ENCODE results near the gene BCL2. TPM values are rescaled to one million over a fixed set of nuclear protein-coding genes. Genes with fewer than 3 reads are reported as not detected.
A peak's percentile ranks its signal among the peaks of the same experiment; 100 is the strongest.

The BCL2 gene
- total RNA-seq, 2 experiments from 2014 or later, result 1.4 to 2.5 TPM

DNA sequence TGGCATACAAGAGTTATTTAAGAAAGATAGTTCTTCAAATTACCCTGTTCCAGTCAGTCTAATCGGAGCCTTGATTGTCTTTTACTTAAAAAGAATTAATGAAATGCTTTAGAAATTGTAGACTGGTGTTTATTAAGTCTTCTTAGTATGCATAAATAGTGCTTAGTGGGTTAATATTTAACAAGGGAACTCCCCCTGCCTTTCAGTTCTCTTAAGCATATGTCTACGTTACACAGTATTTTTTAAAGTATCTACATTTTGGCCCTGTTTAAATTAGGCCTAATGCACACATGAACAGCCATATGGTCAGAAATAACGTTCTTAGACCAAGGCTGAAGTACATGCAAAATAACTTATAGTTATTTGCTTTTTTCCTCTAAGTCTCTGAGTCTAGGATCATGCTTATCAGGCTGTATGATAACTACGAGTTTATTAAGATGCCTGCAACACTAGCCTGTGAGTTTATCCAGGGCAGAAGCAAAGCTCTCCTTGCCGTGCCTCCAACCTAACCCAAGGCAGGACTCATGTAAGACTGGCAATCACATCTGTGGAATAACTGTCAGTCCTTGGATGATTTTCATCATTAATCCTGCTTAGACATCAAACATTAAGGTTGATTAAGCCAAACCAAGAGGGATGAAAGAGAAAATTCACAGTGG is 6.7 kb downstream of the BCL2 start:
- POLR2A ChIA-PET, result no interaction called here
- DNase-seq (ENCODE audit: low spot score), result no peak
- no peaks in the 10 kb centered on the region for H3K4me1 ChIP-seq (ENCODE audit: insufficient read depth, low read length, poor library complexity, severe bottlenecking)

DNA sequence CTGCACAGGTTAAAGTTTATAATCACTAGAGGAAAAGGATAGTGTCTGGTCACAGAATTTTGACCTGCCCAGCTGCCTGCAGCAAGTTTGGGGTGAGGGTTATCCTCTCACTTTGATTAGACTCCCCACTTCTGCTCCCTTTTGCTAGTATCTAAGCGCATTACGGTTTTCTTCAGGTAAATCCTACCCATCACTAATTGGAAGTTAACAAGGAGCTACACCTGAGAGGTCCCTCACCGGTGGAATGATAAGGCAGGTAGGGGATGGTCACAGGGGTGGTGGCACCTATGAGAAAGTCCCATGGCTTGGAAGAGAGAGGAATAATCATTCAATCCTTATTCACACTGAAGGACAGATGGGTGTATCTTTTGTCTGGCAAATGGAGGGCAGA is 7.6 kb downstream of the BCL2 start:
- no peaks in the 10 kb centered on the region for H4K20me1 ChIP-seq (ENCODE audit: insufficient read depth, low read length)
- TF ChIP-seq EZH2phosphoT487 (IDR thresholded peaks at IDR 0.05; ENCODE audit: borderline replicate concordance, low read depth, low read length), result no peak
- TF ChIP-seq, protein P1, sequence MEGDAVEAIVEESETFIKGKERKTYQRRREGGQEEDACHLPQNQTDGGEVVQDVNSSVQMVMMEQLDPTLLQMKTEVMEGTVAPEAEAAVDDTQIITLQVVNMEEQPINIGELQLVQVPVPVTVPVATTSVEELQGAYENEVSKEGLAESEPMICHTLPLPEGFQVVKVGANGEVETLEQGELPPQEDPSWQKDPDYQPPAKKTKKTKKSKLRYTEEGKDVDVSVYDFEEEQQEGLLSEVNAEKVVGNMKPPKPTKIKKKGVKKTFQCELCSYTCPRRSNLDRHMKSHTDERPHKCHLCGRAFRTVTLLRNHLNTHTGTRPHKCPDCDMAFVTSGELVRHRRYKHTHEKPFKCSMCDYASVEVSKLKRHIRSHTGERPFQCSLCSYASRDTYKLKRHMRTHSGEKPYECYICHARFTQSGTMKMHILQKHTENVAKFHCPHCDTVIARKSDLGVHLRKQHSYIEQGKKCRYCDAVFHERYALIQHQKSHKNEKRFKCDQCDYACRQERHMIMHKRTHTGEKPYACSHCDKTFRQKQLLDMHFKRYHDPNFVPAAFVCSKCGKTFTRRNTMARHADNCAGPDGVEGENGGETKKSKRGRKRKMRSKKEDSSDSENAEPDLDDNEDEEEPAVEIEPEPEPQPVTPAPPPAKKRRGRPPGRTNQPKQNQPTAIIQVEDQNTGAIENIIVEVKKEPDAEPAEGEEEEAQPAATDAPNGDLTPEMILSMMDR (conservative IDR thresholded peaks at IDR 0.05; ENCODE audit: low read length), result no peak
- no peaks in the 10 kb centered on the region for H3K36me3 ChIP-seq (ENCODE audit: insufficient read depth, low read length)
- H3K4me3 ChIP-seq (ENCODE audit: low read depth, low read length, poor library complexity, severe bottlenecking), result no peak overlapping the region
- ChIA-PET POLR2A (no interaction called here), CTCF (ENCODE audit: unreplicated experiment) (no interaction called here)
- no peaks in the 10 kb centered on the region for H3K9me2 ChIP-seq (ENCODE audit: insufficient read depth, low read length)
- intact Hi-C loops (cut with micrococcal nuclease; ENCODE audit: unreplicated experiment), result no loop called here
- H3K4me1 ChIP-seq (ENCODE audit: insufficient read depth, low read length, poor library complexity, severe bottlenecking), result no peaks in the 10 kb centered on the region
- BruUV-seq (replicated peaks), result no TSS peak
- H3K9me3 ChIP-seq (ENCODE audit: low read length), result no peaks in the 10 kb centered on the region
- no peak for DNase-seq (ENCODE audit: low spot score)
- peak overlapping the region; percentile 76; the same call in 1 of the 2 replicates for H3K4me2 ChIP-seq (ENCODE audit: low read length)
- no peaks in the 10 kb centered on the region for H3K79me2 ChIP-seq (ENCODE audit: insufficient read depth, low read depth, low read length)
- no peak overlapping the region for H2AFZ ChIP-seq (ENCODE audit: low read length)
- no peak overlapping the region for H3K27ac ChIP-seq (ENCODE audit: low read depth, low read length, poor library complexity, severe bottlenecking)

More for the DNA sequence above, 6.7 kb downstream of the BCL2 start:
- CTCF ChIA-PET (ENCODE audit: unreplicated experiment), result no interaction called here
- H2AFZ ChIP-seq (ENCODE audit: low read length), result no peak overlapping the region
- no peaks in the 10 kb centered on the region for H3K9me2 ChIP-seq (ENCODE audit: insufficient read depth, low read length)
- TF ChIP-seq, protein P1 (conservative IDR thresholded peaks at IDR 0.05; ENCODE audit: low read length), result no peak
- TF ChIP-seq EZH2phosphoT487 (IDR thresholded peaks at IDR 0.05; ENCODE audit: borderline replicate concordance, low read depth, low read length), result no peak
- peak overlapping the region; percentile 76; the same call in 1 of the 2 replicates for H3K4me2 ChIP-seq (ENCODE audit: low read length)
- no peak overlapping the region for H3K4me3 ChIP-seq (ENCODE audit: low read depth, low read length, poor library complexity, severe bottlenecking)
- no TSS peak for BruUV-seq (replicated peaks)
- H3K79me2 ChIP-seq (ENCODE audit: insufficient read depth, low read depth, low read length), result no peaks in the 10 kb centered on the region
- no peak overlapping the region for H3K27ac ChIP-seq (ENCODE audit: low read depth, low read length, poor library complexity, severe bottlenecking)
- H4K20me1 ChIP-seq (ENCODE audit: insufficient read depth, low read length), result no peaks in the 10 kb centered on the region
- intact Hi-C loops (cut with micrococcal nuclease; ENCODE audit: unreplicated experiment), result no loop called here
- no peaks in the 10 kb centered on the region for H3K9me3 ChIP-seq (ENCODE audit: low read length)
- H3K36me3 ChIP-seq (ENCODE audit: insufficient read depth, low read length), result no peaks in the 10 kb centered on the region
